AG04450 (cell line): ENCODE results near the gene RTL5. TPM values are rescaled to one million over a fixed set of nuclear protein-coding genes. Genes with fewer than 3 reads are reported as not detected.

Source experiments
- CTCF ChIA-PET: fragments of 300-600, 350-600 bp; formaldehyde crosslinking; extraction: SDS; loops from one replicate; lab custom pipeline; 2022; ENCODE audit warnings: antibody characterized with exemption, inconsistent platforms; lab: Charles Lee
- POLR2A ChIA-PET: fragments of 350-600 bp; formaldehyde crosslinking; extraction: SDS; loops from one replicate; lab custom pipeline; 2021; ENCODE audit warnings: antibody characterized with exemption, inconsistent platforms; lab: Yijun Ruan, JAX
- DNase-seq: peaks from one replicate; pipeline ENCODE4 v3.0.0-alpha.2; 2011; ENCODE audit warnings: low read depth, low spot score
- H3K27ac ChIP-seq: one replicate; pipeline ENCODE4 v1.5.1; 2012; ENCODE audit warnings: low read depth, low read length, control low read depth
- H3K27me3 ChIP-seq: one replicate; pipeline ENCODE4 v1.6.0; 2012; ENCODE audit warnings: low read length; ENCODE audit not compliant: control insufficient read depth, insufficient read depth
- H3K4me3 ChIP-seq: 2 replicates; pipeline ENCODE4 v1.5.1; 2011; ENCODE audit warnings: mild to moderate bottlenecking, low read depth, low read length, control low read depth
- H3K9me3 ChIP-seq: 2 replicates; pipeline ENCODE4 v1.5.1; 2012; ENCODE audit warnings: low read length; ENCODE audit not compliant: control insufficient read depth, insufficient read depth
- polyA plus RNA-seq: library from polyadenylated mRNA; depleted of rRNA; stranded (reverse); fragments of >200 nt; gene quantifications from 2 replicates; pipeline ENCODE4 v1.2.3, GENCODE V29; 2011
- TF ChIP-seq, protein P1 (sequence below): IDR thresholded peaks from 2 replicates; pipeline ENCODE4 v1.5.1; 2011; ENCODE audit warnings: low read depth, low read length, control low read depth, inconsistent platforms

Gene RTL5
- polyA plus RNA-seq, 1 experiment: 1.7 TPM

DNA sequence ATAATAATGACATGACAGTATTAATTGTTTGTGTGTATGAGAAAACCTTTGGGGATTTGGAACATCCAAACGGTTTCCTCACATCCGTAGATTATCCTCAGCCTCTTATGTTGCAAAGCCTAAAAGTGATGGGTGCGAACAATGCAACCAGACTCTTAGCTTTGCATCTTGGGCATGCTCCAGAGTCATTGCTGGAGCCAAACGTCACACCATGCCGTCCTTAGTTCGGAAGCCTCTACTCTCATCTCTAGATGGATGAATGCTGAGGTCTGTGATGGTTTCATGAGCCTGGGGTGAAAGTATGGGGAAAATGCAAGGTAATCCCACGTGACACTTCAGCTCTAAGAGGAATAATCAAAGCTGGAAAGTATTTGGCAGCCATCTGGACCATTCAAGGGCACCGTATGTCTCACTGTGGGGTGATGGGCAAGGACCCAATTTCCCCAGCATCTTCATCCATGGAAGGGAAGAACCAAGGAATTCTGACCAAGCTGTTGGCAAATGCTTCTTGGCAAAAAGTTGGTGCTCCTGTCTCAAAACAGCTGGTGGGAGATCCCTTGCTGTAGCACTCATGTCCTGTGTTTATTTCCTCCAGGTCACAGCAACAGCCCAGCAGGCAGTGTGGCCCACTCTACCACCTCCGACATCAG, 6.3 kb upstream of the RTL5 start:
- H3K27me3 ChIP-seq: no peaks in the 10 kb centered on the region
- no peak overlapping the region for H3K4me3 ChIP-seq
- TF ChIP-seq, protein P1, sequence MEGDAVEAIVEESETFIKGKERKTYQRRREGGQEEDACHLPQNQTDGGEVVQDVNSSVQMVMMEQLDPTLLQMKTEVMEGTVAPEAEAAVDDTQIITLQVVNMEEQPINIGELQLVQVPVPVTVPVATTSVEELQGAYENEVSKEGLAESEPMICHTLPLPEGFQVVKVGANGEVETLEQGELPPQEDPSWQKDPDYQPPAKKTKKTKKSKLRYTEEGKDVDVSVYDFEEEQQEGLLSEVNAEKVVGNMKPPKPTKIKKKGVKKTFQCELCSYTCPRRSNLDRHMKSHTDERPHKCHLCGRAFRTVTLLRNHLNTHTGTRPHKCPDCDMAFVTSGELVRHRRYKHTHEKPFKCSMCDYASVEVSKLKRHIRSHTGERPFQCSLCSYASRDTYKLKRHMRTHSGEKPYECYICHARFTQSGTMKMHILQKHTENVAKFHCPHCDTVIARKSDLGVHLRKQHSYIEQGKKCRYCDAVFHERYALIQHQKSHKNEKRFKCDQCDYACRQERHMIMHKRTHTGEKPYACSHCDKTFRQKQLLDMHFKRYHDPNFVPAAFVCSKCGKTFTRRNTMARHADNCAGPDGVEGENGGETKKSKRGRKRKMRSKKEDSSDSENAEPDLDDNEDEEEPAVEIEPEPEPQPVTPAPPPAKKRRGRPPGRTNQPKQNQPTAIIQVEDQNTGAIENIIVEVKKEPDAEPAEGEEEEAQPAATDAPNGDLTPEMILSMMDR: no peak
- H3K27ac ChIP-seq: no peak overlapping the region
- CTCF ChIA-PET: no interaction called here
- POLR2A ChIA-PET: no interaction called here
- no peaks in the 10 kb centered on the region for H3K9me3 ChIP-seq
- no peak for DNase-seq

DNA sequence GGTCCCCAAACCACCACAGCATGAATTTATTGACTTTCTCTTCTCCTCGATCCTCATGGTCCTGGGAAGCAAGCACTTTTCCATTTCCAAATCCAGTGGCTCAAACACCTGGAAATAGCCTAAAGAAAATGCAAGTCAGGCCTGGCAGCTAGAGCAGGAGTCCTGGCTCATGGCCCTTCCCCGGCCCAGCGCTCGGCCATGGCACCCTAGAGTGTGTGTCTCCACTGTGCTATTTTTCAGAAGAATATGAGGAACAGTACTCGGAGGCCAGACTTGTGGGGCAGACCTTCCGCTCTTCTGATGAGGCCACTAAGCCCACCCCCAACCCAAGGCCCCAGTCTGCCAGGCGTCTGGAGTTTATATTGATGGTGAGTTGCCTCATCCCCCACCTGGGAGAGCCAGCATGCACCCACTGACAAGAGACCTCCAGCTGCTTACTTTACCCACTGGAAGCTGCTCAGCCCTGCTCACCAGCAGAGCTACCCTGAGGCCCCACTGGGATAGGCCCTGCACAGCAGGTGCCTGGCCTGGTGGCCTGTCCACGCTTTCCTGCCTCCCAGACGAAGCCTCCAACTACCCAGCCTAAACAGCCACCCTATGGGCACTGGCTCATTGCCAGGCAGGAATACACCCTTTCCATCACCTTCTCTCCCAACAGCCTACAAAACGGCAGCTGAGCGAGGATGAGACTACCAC, 2.3 kb upstream of the RTL5 start:
- TF ChIP-seq, protein P1: no peak
- Histone ChIP-seq H3K27me3 (no peaks in the 10 kb centered on the region), H3K4me3 (no peak overlapping the region), H3K27ac (no peak overlapping the region), H3K9me3 (no peaks in the 10 kb centered on the region)
- CTCF ChIA-PET: no interaction called here
- DNase-seq: no peak
- POLR2A ChIA-PET: no interaction called here

DNA sequence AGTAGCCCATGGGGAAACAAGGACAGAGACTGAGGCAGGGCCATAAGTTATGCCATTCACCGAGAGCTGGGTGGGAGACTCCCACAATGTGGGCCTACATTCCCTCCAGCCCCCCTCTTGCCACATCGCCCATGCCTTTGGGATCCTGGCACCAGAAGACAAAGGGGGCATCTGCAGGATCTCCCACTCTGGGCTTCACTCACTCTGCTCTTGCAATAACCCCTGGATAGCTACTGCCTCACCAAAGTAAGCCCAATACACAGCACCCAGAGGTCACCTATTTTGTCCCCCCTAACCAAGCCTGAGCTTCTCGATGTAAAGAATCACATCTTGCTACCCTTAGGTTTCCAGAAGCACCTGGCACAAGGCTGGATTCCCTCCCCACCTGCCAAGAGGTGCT, 741 bp upstream of the RTL5 start:
- TF ChIP-seq, protein P1: no peak
- H3K27me3 ChIP-seq: no peaks in the 10 kb centered on the region
- CTCF ChIA-PET: interaction anchor here (1.3 to 1.7 kb wide), 2 partner anchors 112 to 134 kb away, joined by 3 to 5 read pairs; no protein-coding TSS in a partner anchor
- no peak for DNase-seq
- peak overlapping the region; percentile 45 for H3K4me3 ChIP-seq
- H3K27ac ChIP-seq: no peak overlapping the region
- H3K9me3 ChIP-seq: no peaks in the 10 kb centered on the region
- POLR2A ChIA-PET: interaction anchor here (0.6 to 1.5 kb wide), 3 partner anchors 49 to 779 kb away, joined by 3 to 11 read pairs (median 7); partner anchors contain the start of gene PIN4

DNA sequence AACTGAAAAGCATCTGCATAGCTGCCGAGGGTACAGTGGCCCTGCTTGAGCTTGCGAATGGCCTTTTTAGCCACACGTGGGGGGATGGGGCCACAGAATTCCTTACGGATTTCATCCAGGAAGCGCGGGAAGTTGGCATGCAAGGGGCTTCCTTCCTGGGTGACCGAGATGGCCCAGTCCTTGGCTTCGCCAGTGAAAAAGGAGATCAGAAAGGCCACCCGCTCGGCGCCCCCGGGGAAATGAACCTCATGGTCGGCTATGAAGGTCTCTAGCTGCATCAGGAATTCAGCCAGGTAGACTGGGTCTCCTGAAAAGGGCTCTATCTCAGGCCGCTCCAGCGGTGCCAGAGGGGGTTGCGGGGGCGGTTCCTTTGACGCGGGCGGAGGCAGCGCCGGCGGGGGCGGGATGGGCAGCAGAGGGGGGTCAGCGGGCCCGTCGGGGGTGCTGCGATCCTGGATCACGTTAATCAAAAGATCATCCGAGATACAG, 909 bp downstream of the RTL5 start:
- Histone ChIP-seq H3K4me3 (peak overlapping the region; percentile 56), H3K9me3 (no peaks in the 10 kb centered on the region), H3K27ac (no peak overlapping the region), H3K27me3 (no peaks in the 10 kb centered on the region)
- ChIA-PET POLR2A (interaction anchor here (1.3 to 1.5 kb wide), 2 partner anchors 50 to 70 kb away, joined by 3 to 11 read pairs; partner anchors contain the start of gene PIN4), CTCF (interaction anchor here (0.7 kb wide), 1 partner anchor 89 kb away, joined by 3 read pairs; no protein-coding TSS in a partner anchor)
- TF ChIP-seq, protein P1: no peak
- no peak for DNase-seq

DNA sequence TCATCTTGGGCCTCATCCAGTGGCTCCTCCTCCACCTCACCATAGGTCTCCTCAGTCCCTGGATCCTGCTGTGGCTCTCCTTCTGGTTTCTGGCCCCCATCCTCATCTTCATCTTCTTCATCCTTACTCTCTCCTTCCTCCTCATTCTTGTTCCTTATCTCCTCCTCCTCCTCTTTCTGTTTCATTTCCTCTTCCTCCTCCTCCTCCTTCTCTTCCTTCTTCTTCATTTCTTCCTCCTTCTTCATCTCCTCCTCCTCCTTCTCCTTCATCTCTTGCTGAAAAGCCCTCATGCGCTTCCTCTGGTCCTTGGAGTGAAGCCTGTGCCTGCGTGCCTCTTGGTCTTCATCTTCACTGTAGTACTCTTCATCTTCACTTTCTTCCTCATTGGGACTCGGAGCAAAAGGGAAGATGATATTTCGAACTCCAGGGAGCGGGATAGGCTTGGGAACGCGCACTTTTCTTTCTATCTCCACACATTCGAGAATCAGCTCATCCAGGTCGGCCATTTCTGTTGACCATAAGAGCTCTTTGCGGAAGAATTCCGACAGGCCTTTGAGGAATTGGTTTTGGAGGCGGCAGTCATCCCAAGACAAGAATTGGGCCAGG, 1.5 kb downstream of the RTL5 start:
- Histone ChIP-seq H3K4me3 (no peak overlapping the region), H3K9me3 (no peaks in the 10 kb centered on the region), H3K27me3 (no peaks in the 10 kb centered on the region), H3K27ac (no peak overlapping the region)
- ChIA-PET POLR2A (no interaction called here), CTCF (no interaction called here)
- TF ChIP-seq, protein P1: no peak
- DNase-seq: no peak
